H9 (cell line): ENCODE data around the gene HOXA9. TPM values are rescaled to one million over a fixed set of nuclear protein-coding genes. Genes with fewer than 3 reads are reported as not detected.

Source experiments
- DNase-seq: peaks from one replicate; pipeline ENCODE4 v3.0.0-alpha.2; 2017
- H2AFZ ChIP-seq: one replicate; pipeline ENCODE4 v1.6.1; 2013; ENCODE audit warnings: mild to moderate bottlenecking, low read length, control low read depth, moderate library complexity
- H2AK5ac ChIP-seq: 2 replicates; pipeline ENCODE4 v1.6.1; 2013; ENCODE audit warnings: low read length, control low read depth, mixed read lengths; ENCODE audit not compliant: insufficient read length
- H2BK120ac ChIP-seq: one replicate; pipeline ENCODE4 v1.6.1; 2013; ENCODE audit warnings: low read depth, mild to moderate bottlenecking, low read length, control low read depth, inconsistent platforms; ENCODE audit not compliant: poor library complexity, severe bottlenecking
- H2BK12ac ChIP-seq: 2 replicates; pipeline ENCODE4 v1.6.1; 2013; ENCODE audit warnings: low read length, control low read depth, mixed read lengths, low read depth; ENCODE audit not compliant: insufficient read length
- H2BK15ac ChIP-seq: 2 replicates; pipeline ENCODE4 v1.6.1; 2013; ENCODE audit warnings: low read depth, low read length, control low read depth
- H2BK20ac ChIP-seq: one replicate; pipeline ENCODE4 v1.6.1; 2013; ENCODE audit warnings: low read depth, mild to moderate bottlenecking, low read length, control low read depth, inconsistent platforms; ENCODE audit not compliant: poor library complexity, severe bottlenecking
- H2BK5ac ChIP-seq: 2 replicates; pipeline ENCODE4 v1.6.1; 2013; ENCODE audit warnings: low read length, control low read depth, mixed read lengths; ENCODE audit not compliant: insufficient read length
- H3K14ac ChIP-seq: 2 replicates; pipeline ENCODE4 v1.6.1; 2013; ENCODE audit warnings: low read length, control low read depth; ENCODE audit not compliant: insufficient read depth
- H3K18ac ChIP-seq: 2 replicates; pipeline ENCODE4 v1.6.1; 2013; ENCODE audit warnings: low read depth, mild to moderate bottlenecking, mixed read lengths, low read length, control low read depth; ENCODE audit not compliant: insufficient read length
- H3K23ac ChIP-seq: 2 replicates; pipeline ENCODE4 v1.6.1; 2013; ENCODE audit warnings: low read length, control low read depth, mixed read lengths, low read depth; ENCODE audit not compliant: insufficient read length
- H3K23me2 ChIP-seq: 2 replicates; pipeline ENCODE4 v1.6.1; 2013; ENCODE audit warnings: low read depth, mild to moderate bottlenecking, mixed read lengths, low read length, control low read depth; ENCODE audit not compliant: insufficient read length, poor library complexity, severe bottlenecking
- H3K27ac ChIP-seq: 2 replicates; pipeline ENCODE4 v1.5.1; 2013; ENCODE audit warnings: low read length, control low read depth, mixed read lengths, low read depth; ENCODE audit not compliant: insufficient read length
- H3K27me3 ChIP-seq: 2 replicates; pipeline ENCODE4 v1.6.1; 2013; ENCODE audit warnings: low read length, control low read depth, inconsistent platforms; ENCODE audit not compliant: insufficient read depth
- H3K4ac ChIP-seq: 2 replicates; pipeline ENCODE4 v1.6.1; 2013; ENCODE audit warnings: low read depth, mild to moderate bottlenecking, control low read depth, inconsistent platforms, low read length, moderate library complexity
- H3K4me1 ChIP-seq: 2 replicates; pipeline ENCODE4 v1.6.1; 2013; ENCODE audit warnings: low read length, control low read depth, inconsistent platforms; ENCODE audit not compliant: insufficient read depth
- H3K4me2 ChIP-seq: 2 replicates; pipeline ENCODE4 v1.6.1; 2013; ENCODE audit warnings: low read length, control low read depth, mixed read lengths; ENCODE audit not compliant: insufficient read length, insufficient read depth
- H3K56ac ChIP-seq: 2 replicates; pipeline ENCODE4 v1.6.1; 2013; ENCODE audit warnings: low read depth, mild to moderate bottlenecking, mixed read lengths, low read length, control low read depth; ENCODE audit not compliant: insufficient read length
- H3K79me1 ChIP-seq: 2 replicates; pipeline ENCODE4 v1.6.1; 2013; ENCODE audit warnings: low read depth, mild to moderate bottlenecking, moderate library complexity, low read length, control low read depth, inconsistent platforms; ENCODE audit not compliant: insufficient read depth, poor library complexity, severe bottlenecking
- H3K79me2 ChIP-seq: 2 replicates; pipeline ENCODE4 v1.6.1; 2013; ENCODE audit warnings: low read length, control low read depth, inconsistent platforms; ENCODE audit not compliant: insufficient read depth
- H3K9ac ChIP-seq: 2 replicates; pipeline ENCODE4 v1.6.1; 2013; ENCODE audit warnings: low read length, control low read depth, mixed read lengths; ENCODE audit not compliant: insufficient read length; ENCODE audit errors: extremely low read depth
- H3K9me3 ChIP-seq: one replicate; pipeline ENCODE4 v1.6.1; 2013; ENCODE audit warnings: low read depth, low read length, inconsistent platforms; ENCODE audit not compliant: control insufficient read depth
- H3T11ph ChIP-seq: one replicate; pipeline ENCODE4 v1.6.1; 2013; ENCODE audit warnings: mild to moderate bottlenecking, low read length, control low read depth, inconsistent platforms
- H4K20me1 ChIP-seq: one replicate; pipeline ENCODE4 v1.6.1; 2013; ENCODE audit not compliant: control insufficient read depth, insufficient read length, insufficient read depth
- H4K5ac ChIP-seq: 2 replicates; pipeline ENCODE4 v1.6.1; 2013; ENCODE audit warnings: low read depth, mild to moderate bottlenecking, mixed read lengths, low read length, control low read depth; ENCODE audit not compliant: insufficient read length
- H4K8ac ChIP-seq: replicated peaks from 2 replicates; pipeline ENCODE4 v1.6.1; 2013; ENCODE audit warnings: low read length, control low read depth, mixed read lengths, low read depth; ENCODE audit not compliant: insufficient read length
- H4K91ac ChIP-seq: 2 replicates; pipeline ENCODE4 v1.6.1; 2013; ENCODE audit warnings: low read depth, mild to moderate bottlenecking, moderate library complexity, mixed read lengths, low read length, control low read depth; ENCODE audit not compliant: insufficient read length
- H3K27ac Mint-ChIP-seq, 3 experiments: 2 replicates in 2 of 3; 3 replicates in 1 of 3; pipeline ENCODE4 v1.8.0; 2020 to 2021; ENCODE audit warnings: mixed read lengths in 3 of 3, mild to moderate bottlenecking in 1 of 3, moderate library complexity in 1 of 3
- H3K27me3 Mint-ChIP-seq: 2 replicates; pipeline ENCODE4 v1.8.0; 2021; ENCODE audit warnings: low read depth, mild to moderate bottlenecking, moderate library complexity, mixed read lengths
- H3K36me3 Mint-ChIP-seq, 3 experiments: 2 replicates in 2 of 3; 3 replicates in 1 of 3; pipeline ENCODE4 v1.8.0; 2020 to 2021; ENCODE audit warnings: low read depth in 3 of 3, mixed read lengths in 3 of 3; ENCODE audit not compliant: insufficient read depth in 1 of 3
- H3K4me1 Mint-ChIP-seq, 2 experiments: 2 replicates each; pipeline ENCODE4 v1.8.0; 2020; ENCODE audit warnings: mixed read lengths in 2 of 2
- H3K4me3 Mint-ChIP-seq, 2 experiments: 2 replicates in 1 of 2; 3 replicates in 1 of 2; pipeline ENCODE4 v1.8.0; 2020 to 2021; ENCODE audit warnings: mild to moderate bottlenecking in 2 of 2, mixed read lengths in 2 of 2, moderate library complexity in 1 of 2
- H3K9me3 Mint-ChIP-seq, 2 experiments: 2 replicates in 1 of 2; 3 replicates in 1 of 2; pipeline ENCODE4 v1.8.0; 2020; ENCODE audit warnings: mild to moderate bottlenecking in 2 of 2, mixed read lengths in 2 of 2, moderate library complexity in 1 of 2
- CTCF ChIP-seq: fragments of 200-600 bp; sonication (generic); conservative IDR thresholded peaks from 3 replicates; pipeline ENCODE4 v1.8.0; 2021; ENCODE audit warnings: antibody characterized with exemption, mild to moderate bottlenecking
- WGBS: extraction: QIAGEN DNeasy Blood & Tissue Kit; methylation state at CpG from one replicate; pipeline ENCODE4 v1.1.7; 2013; ENCODE audit warnings: missing lambda C conversion rate, low lambda C conversion rate, mixed read lengths; ENCODE audit not compliant: insufficient read length; ENCODE audit errors: extremely low coverage; 5-methylcytosine and 5-hydroxymethylcytosine counted together
- total RNA-seq: library from RNA; stranded (reverse); gene quantifications from 2 replicates; pipeline ENCODE4 v1.2.1, GENCODE V29; 2021

HOXA9 gene
- total RNA-seq, 1 experiment from 2014 or later: not detected

DNA sequence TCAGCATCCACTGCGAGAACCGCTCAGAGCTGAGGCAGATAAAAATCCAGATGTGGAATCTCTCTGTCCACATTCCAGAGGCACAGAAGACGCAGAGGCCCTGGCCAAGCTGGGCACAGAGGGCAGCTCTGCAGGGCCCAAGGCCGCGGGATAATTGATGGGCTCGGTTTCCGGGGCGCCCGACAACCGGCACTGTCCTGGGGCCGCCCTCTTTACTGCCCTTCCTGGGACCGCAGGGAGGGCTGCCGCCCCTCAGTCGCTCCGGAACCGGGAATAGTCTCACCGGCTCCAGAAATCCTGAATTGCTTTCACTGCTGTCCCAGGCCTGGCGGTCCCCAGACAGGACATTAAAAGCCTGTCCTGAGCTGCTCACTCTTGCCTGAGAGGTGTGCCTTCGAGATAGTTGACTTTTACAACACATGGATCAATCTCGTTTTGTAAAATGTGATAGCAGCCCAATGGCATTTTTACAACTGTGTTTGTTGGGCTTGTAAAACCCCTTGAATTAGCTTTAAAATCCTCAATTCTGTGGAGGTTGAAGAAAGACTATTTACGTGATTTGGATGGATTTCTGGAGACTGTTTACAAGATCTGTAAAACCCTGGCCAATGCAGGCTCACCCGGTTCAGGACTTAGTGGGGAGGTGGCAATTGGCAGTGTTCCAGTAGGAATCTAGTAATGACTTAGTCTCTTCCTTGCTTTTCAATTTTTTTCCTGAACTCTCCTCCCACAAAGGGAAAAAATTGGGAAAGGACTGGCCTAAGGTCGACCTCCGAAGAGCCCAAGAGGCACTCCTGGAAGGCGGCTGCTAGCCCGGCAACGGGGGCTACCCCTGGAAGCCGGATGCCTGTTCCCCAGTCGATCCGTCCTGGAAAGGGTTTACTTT is 16.3 kb downstream of the HOXA9 start:
- H3K27ac ChIP-seq: no peak overlapping the region
- no peak overlapping the region for H2BK12ac ChIP-seq
- H3K9me3 Mint-ChIP-seq: peaks cover 20 to 22% of the 10 kb centered on the region in 2 experiments

More for the DNA sequence above, 16.3 kb downstream of the HOXA9 start:
- no peak overlapping the region for H3K56ac ChIP-seq
- H3K14ac ChIP-seq: no peak overlapping the region
- no peaks in the 10 kb centered on the region for H3K9me3 ChIP-seq
- H3K23ac ChIP-seq: no peak overlapping the region
- H3K4ac ChIP-seq: no peak overlapping the region
- no peak overlapping the region for H3K9ac ChIP-seq
- no peaks in the 10 kb centered on the region for H3K79me1 ChIP-seq
- peaks cover 5% of the 10 kb centered on the region for H3K23me2 ChIP-seq
- H3K18ac ChIP-seq: no peak overlapping the region
- H3K4me1 ChIP-seq: no peaks in the 10 kb centered on the region
- H4K5ac ChIP-seq: no peak overlapping the region
- Mint-ChIP-seq H3K27ac (no peak overlapping the region), H3K4me3 (no peak overlapping the region), H3K27me3 (peaks cover 100% of the 10 kb centered on the region), H3K4me1 (peaks cover 10 to 24% of the 10 kb centered on the region in 2 experiments), H3K36me3 (no peaks in the 10 kb centered on the region; a peak in 3 of 7 replicates)
- no peak overlapping the region for H3K4me2 ChIP-seq
- no peak overlapping the region for H2AK5ac ChIP-seq
- H4K20me1 ChIP-seq: no peaks in the 10 kb centered on the region
- no peaks in the 10 kb centered on the region for H3K79me2 ChIP-seq
- H3K27me3 ChIP-seq: peaks cover 97% of the 10 kb centered on the region
- H3T11ph ChIP-seq: no peak overlapping the region
- no peak for TF ChIP-seq CTCF
- no CpG with 5 or more reads among the region's 30 CpGs for WGBS
- H4K8ac ChIP-seq: no peak overlapping the region
- no peak overlapping the region for H2AFZ ChIP-seq
- no peak overlapping the region for H2BK20ac ChIP-seq
- H2BK5ac ChIP-seq: no peak overlapping the region
- no peak overlapping the region for H2BK120ac ChIP-seq
- DNase-seq: no peak
- H2BK15ac ChIP-seq: no peak overlapping the region
- H4K91ac ChIP-seq: no peak overlapping the region
